Measurements from ENCODE around the gene TRAPPC6A.

Gene TRAPPC6A

GRCh38 chr19:45195764-45196163 lies 17.7 kb upstream of the TRAPPC6A start:
- no peak overlapping the region for H2AFZ ChIP-seq (ENCODE audit: low read depth, low read length)
- no peak overlapping the region for H3K4me2 ChIP-seq (ENCODE audit: low read length)
- TF ChIP-seq CTCF (IDR thresholded peaks at IDR 0.05; ENCODE audit: low read depth, low read length) (no peak), EZH2phosphoT487 (IDR thresholded peaks at IDR 0.05; ENCODE audit: low read depth) (no peak)
- peaks cover 5% of the 10 kb centered on the region; the same call in 1 of the 2 replicates for H3K27me3 ChIP-seq (ENCODE audit: low read depth, low read length)
- H3K79me2 ChIP-seq (ENCODE audit: low read length), result no peaks in the 10 kb centered on the region
- no peaks in the 10 kb centered on the region for H3K9me3 ChIP-seq (ENCODE audit: insufficient read depth, low read length)
- no peak overlapping the region for H3K27ac ChIP-seq (ENCODE audit: low read length)
- no peak overlapping the region for H3K9ac ChIP-seq (ENCODE audit: low read length)
- no peaks in the 10 kb centered on the region for H4K20me1 ChIP-seq (ENCODE audit: insufficient read depth, low read length)
- H3K36me3 ChIP-seq (replicated peaks; ENCODE audit: low read depth, low read length), result no peaks in the 10 kb centered on the region
- no peaks in the 10 kb centered on the region for H3K4me1 ChIP-seq (ENCODE audit: low read length)
- no peak overlapping the region for H3K4me3 ChIP-seq (ENCODE audit: low read length)

GRCh38 chr19:45191375-45191774 lies 13.3 kb upstream of the TRAPPC6A start:
- H3K4me1 ChIP-seq (ENCODE audit: low read length), result peaks cover 2% of the 10 kb centered on the region; the same call in 1 of the 2 replicates
- no peaks in the 10 kb centered on the region for H3K36me3 ChIP-seq (replicated peaks; ENCODE audit: low read depth, low read length)
- H3K79me2 ChIP-seq (ENCODE audit: low read length), result no peaks in the 10 kb centered on the region
- H4K20me1 ChIP-seq (ENCODE audit: insufficient read depth, low read length), result no peaks in the 10 kb centered on the region
- H3K9me3 ChIP-seq (ENCODE audit: insufficient read depth, low read length), result no peaks in the 10 kb centered on the region
- H3K27ac ChIP-seq (ENCODE audit: low read length), result no peak overlapping the region
- no peak overlapping the region for H3K4me3 ChIP-seq (ENCODE audit: low read length)
- H3K27me3 ChIP-seq (ENCODE audit: low read depth, low read length), result no peaks in the 10 kb centered on the region
- no peak overlapping the region for H3K4me2 ChIP-seq (ENCODE audit: low read length)
- H2AFZ ChIP-seq (ENCODE audit: low read depth, low read length), result no peak overlapping the region
- TF ChIP-seq CTCF (IDR thresholded peaks at IDR 0.05; ENCODE audit: low read depth, low read length) (no peak), EZH2phosphoT487 (IDR thresholded peaks at IDR 0.05; ENCODE audit: low read depth) (no peak)
- H3K9ac ChIP-seq (ENCODE audit: low read length), result no peak overlapping the region

- Histone ChIP-seq H3K36me3 (replicated peaks; ENCODE audit: low read depth, low read length) (no peaks in the 10 kb centered on the region), H3K4me2 (ENCODE audit: low read length) (no peak overlapping the region), H3K4me3 (ENCODE audit: low read length) (no peak overlapping the region), H3K9me3 (ENCODE audit: insufficient read depth, low read length) (no peaks in the 10 kb centered on the region), H3K27ac (ENCODE audit: low read length) (no peak overlapping the region), H3K27me3 (ENCODE audit: low read depth, low read length) (no peaks in the 10 kb centered on the region), H2AFZ (ENCODE audit: low read depth, low read length) (no peak overlapping the region), H4K20me1 (ENCODE audit: insufficient read depth, low read length) (no peaks in the 10 kb centered on the region), H3K79me2 (ENCODE audit: low read length) (no peaks in the 10 kb centered on the region), H3K9ac (ENCODE audit: low read length) (no peak overlapping the region), H3K4me1 (ENCODE audit: low read length) (peaks cover 2% of the 10 kb centered on the region; the same call in 1 of the 2 replicates)
- no peak for TF ChIP-seq EZH2phosphoT487 (IDR thresholded peaks at IDR 0.05; ENCODE audit: low read depth)
- no peak for TF ChIP-seq CTCF (IDR thresholded peaks at IDR 0.05; ENCODE audit: low read depth, low read length)
These were observed 11.9 kb upstream of the TRAPPC6A start for GRCh38 chr19:45189971-45190370.

- Histone ChIP-seq H4K20me1 (ENCODE audit: insufficient read depth, low read length) (no peaks in the 10 kb centered on the region), H3K4me1 (ENCODE audit: low read length) (peaks cover 2% of the 10 kb centered on the region; the same call in 1 of the 2 replicates), H3K27me3 (ENCODE audit: low read depth, low read length) (no peaks in the 10 kb centered on the region), H3K36me3 (replicated peaks; ENCODE audit: low read depth, low read length) (no peaks in the 10 kb centered on the region), H3K9me3 (ENCODE audit: insufficient read depth, low read length) (no peaks in the 10 kb centered on the region), H3K9ac (ENCODE audit: low read length) (no peak overlapping the region), H3K4me2 (ENCODE audit: low read length) (peak overlapping the region; percentile 72), H3K79me2 (ENCODE audit: low read length) (no peaks in the 10 kb centered on the region), H2AFZ (ENCODE audit: low read depth, low read length) (peak overlapping the region; percentile 76; the same call in 1 of the 2 replicates), H3K4me3 (ENCODE audit: low read length) (peak overlapping the region; percentile 40; the same call in 1 of the 2 replicates), H3K27ac (ENCODE audit: low read length) (no peak overlapping the region)
- no peak for TF ChIP-seq EZH2phosphoT487 (IDR thresholded peaks at IDR 0.05; ENCODE audit: low read depth)
- peak; percentile 83 for TF ChIP-seq CTCF (IDR thresholded peaks at IDR 0.05; ENCODE audit: low read depth, low read length)
These were observed 9.5 kb upstream of the TRAPPC6A start for GRCh38 chr19:45187421-45188100.

Data from OCI-LY3 (cell line).